Endothelial cell of umbilical vein (primary cell): ENCODE data around the gene TOM1L2. TPM values are rescaled to one million over a fixed set of nuclear protein-coding genes. Genes with fewer than 3 reads are reported as not detected.

Experiments
- BruUV-seq: library from RNA; stranded (reverse); fragments of 400-500 nt; replicated peaks from 2 replicates; lab custom pipeline; 2021; lab: Mats Ljungman, UMichigan
- CTCF ChIA-PET: fragments of 300-600, 350-600 bp; sonication (Branson Sonifier 250); formaldehyde crosslinking; loops from one replicate; lab custom pipeline; 2021; ENCODE audit warnings: antibody characterized with exemption, inconsistent platforms; lab: Charles Lee
- POLR2A ChIA-PET: fragments of 300-600, 350-600 bp; sonication (Branson Sonifier 250); formaldehyde crosslinking; loops from one replicate; lab custom pipeline; 2021; ENCODE audit warnings: antibody characterized with exemption, inconsistent platforms; lab: Charles Lee
- DNase-seq: peaks from one replicate; pipeline ENCODE4 v3.0.0-alpha.2; 2011; ENCODE audit warnings: low read depth, low spot score
- FAIRE-seq: peaks from 2 replicates; lab custom pipeline; 2011; peaks lifted over from hg19 to GRCh38; lab: Jason Lieb, UNC
- H2AFZ ChIP-seq: 2 replicates; pipeline ENCODE4 v1.6.0; 2012; ENCODE audit warnings: low read depth, low read length, control low read depth, inconsistent platforms
- H3K27ac ChIP-seq: 2 replicates; pipeline ENCODE4 v1.5.1; 2011; ENCODE audit warnings: low read depth, mild to moderate bottlenecking, control low read depth, low read length, moderate library complexity; ENCODE audit not compliant: insufficient read depth
- H3K27me3 ChIP-seq, 2 experiments: 2 replicates each; pipeline versions ENCODE4 v1.6.0 to v1.6.1; 2011; ENCODE audit warnings: low read length in 2 of 2, mixed read lengths in 1 of 2; ENCODE audit not compliant: control insufficient read depth in 2 of 2, insufficient read depth in 2 of 2
- H3K36me3 ChIP-seq, 2 experiments: 2 replicates in 1 of 2; 3 replicates in 1 of 2; pipeline ENCODE4 v1.5.1; 2011; ENCODE audit warnings: low read length in 2 of 2, mild to moderate bottlenecking in 1 of 2, moderate library complexity in 1 of 2; ENCODE audit not compliant: control insufficient read depth in 2 of 2, insufficient read depth in 2 of 2; ENCODE audit errors: extremely low read depth in 1 of 2
- H3K4me1 ChIP-seq: 3 replicates; pipeline ENCODE4 v1.5.1; 2011; ENCODE audit warnings: mild to moderate bottlenecking, low read length; ENCODE audit not compliant: control insufficient read depth, insufficient read depth; ENCODE audit errors: extremely low read depth
- H3K4me2 ChIP-seq: 2 replicates; pipeline ENCODE4 v1.6.1; 2011; ENCODE audit warnings: low read length, control low read depth, mixed read lengths; ENCODE audit not compliant: insufficient read depth
- H3K4me3 ChIP-seq, 3 experiments: fragments of 200-600 bp in 1 of 3; sonication (generic), shearing (Covaris generic) in 1 of 3; replicated peaks in 1 of 3; 2 replicates each; pipeline ENCODE4 v1.5.1; 2011 to 2016; ENCODE audit warnings: control low read depth in 3 of 3, low read length in 3 of 3, mild to moderate bottlenecking in 2 of 3, inconsistent platforms in 1 of 3, low read depth in 1 of 3, moderate library complexity in 1 of 3; ENCODE audit not compliant: insufficient read depth in 1 of 3
- H3K79me2 ChIP-seq: 2 replicates; pipeline ENCODE4 v1.6.0; 2012; ENCODE audit warnings: low read length, inconsistent platforms; ENCODE audit not compliant: control insufficient read depth, insufficient read depth
- H3K9ac ChIP-seq: replicated peaks from 2 replicates; pipeline ENCODE3; 2011; ENCODE audit warnings: low read length, control low read depth; ENCODE audit not compliant: insufficient read depth; ENCODE audit errors: extremely low read depth
- H3K9me1 ChIP-seq: replicated peaks from 3 replicates; pipeline ENCODE4 v1.6.0; 2011; ENCODE audit warnings: mild to moderate bottlenecking, low read length; ENCODE audit not compliant: control insufficient read depth, insufficient read depth; ENCODE audit errors: extremely low read depth
- H3K9me3 ChIP-seq: replicated peaks from 2 replicates; pipeline ENCODE4 v1.5.1; 2012; ENCODE audit warnings: low read length, inconsistent platforms; ENCODE audit not compliant: control insufficient read depth, insufficient read depth
- H4K20me1 ChIP-seq: replicated peaks from 2 replicates; pipeline ENCODE3; 2011; ENCODE audit warnings: mild to moderate bottlenecking, low read length; ENCODE audit not compliant: control insufficient read depth, insufficient read depth; ENCODE audit errors: extremely low read depth
- CTCF ChIP-seq, 2 donors: IDR thresholded peaks; 1 replicate in 1 of 2; 2 replicates in 1 of 2; pipeline ENCODE4 v1.5.1; 2011; ENCODE audit warnings: low read length in 2 of 2, mild to moderate bottlenecking in 2 of 2, moderate library complexity in 2 of 2, control low read depth in 1 of 2, inconsistent platforms in 1 of 2, low read depth in 1 of 2; ENCODE audit not compliant: insufficient read depth in 1 of 2; ENCODE audit errors: extremely low read depth in 1 of 2
- EZH2 ChIP-seq: IDR thresholded peaks from 2 replicates; pipeline ENCODE4 v1.6.1; 2012; ENCODE audit warnings: borderline replicate concordance, low read depth, mild to moderate bottlenecking, moderate library complexity, low read length, inconsistent platforms; ENCODE audit not compliant: severe bottlenecking
- FOS ChIP-seq: IDR thresholded peaks from 2 replicates; pipeline ENCODE4 v1.6.1; 2011; ENCODE audit warnings: mild to moderate bottlenecking, low read length, moderate library complexity, borderline replicate concordance; ENCODE audit not compliant: insufficient read depth
- GATA2 ChIP-seq: IDR thresholded peaks from 2 replicates; pipeline ENCODE4 v1.7.0; 2011; ENCODE audit warnings: low read depth, mild to moderate bottlenecking, moderate library complexity, mixed read lengths, low read length; ENCODE audit not compliant: insufficient read length, insufficient read depth
- JUN ChIP-seq: IDR thresholded peaks from 2 replicates; pipeline ENCODE4 v1.6.1; 2011; ENCODE audit warnings: borderline replicate concordance, low read depth; ENCODE audit not compliant: insufficient read length, insufficient read depth
- MYC ChIP-seq: IDR thresholded peaks from one replicate; pipeline ENCODE4 v1.6.1; 2011; ENCODE audit warnings: mild to moderate bottlenecking, low read depth, low read length
- POLR2A ChIP-seq: IDR thresholded peaks from 2 replicates; pipeline ENCODE4 v1.6.1; 2012; ENCODE audit warnings: low read depth, mild to moderate bottlenecking, control low read depth, low read length
- POLR2AphosphoS5 ChIP-seq: IDR thresholded peaks from 2 replicates; pipeline ENCODE4 v1.6.1; 2012; ENCODE audit warnings: low read depth, mild to moderate bottlenecking, control low read depth, low read length, moderate library complexity; ENCODE audit not compliant: insufficient read depth
- dilution Hi-C: fragments of 300-500 bp; cut with MboI; formaldehyde crosslinking; loops from one replicate; pipeline ENCODE4 v1.15.0; 2019; ENCODE audit warnings: low sequenced_read_pairs; ENCODE audit not compliant: extremely low pct_ligation_motif_present
- intact Hi-C: fragments of 100-400 bp; cut with micrococcal nuclease; formaldehyde crosslinking; loops from one replicate; pipeline ENCODE4 v1.10.0; 2022
- polyA plus RNA-seq, 4 experiments: library from polyadenylated mRNA; depleted of rRNA in 3 of 4; stranded (reverse) in 3 of 4; unstranded in 1 of 4; fragments of >200 nt; gene quantifications; 2 replicates each; pipeline versions ENCODE4 v1.2.1 to v1.2.3, GENCODE V29; 2011 to 2012; ENCODE audit warnings: missing spikeins in 1 of 4
- total RNA-seq: library from RNA; stranded (reverse); gene quantifications from 2 replicates; pipeline ENCODE4 v1.2.3, GENCODE V29; 2021

TOM1L2 gene
- total and polyA plus RNA-seq, 2 donors (not counting 3 experiments of a cell fraction or from before 2014, with no cell fraction given) = 31.7 to 37.6 TPM

GRCh38 chr17:17856386-17856785 lies 115.8 kb downstream of the TOM1L2 start:
- Histone ChIP-seq H2AFZ (no peak overlapping the region), H3K4me1 (no peaks in the 10 kb centered on the region), H3K27me3 (no peaks in the 10 kb centered on the region), H3K4me2 (no peak overlapping the region), H3K79me2 (no peaks in the 10 kb centered on the region), H3K9ac (no peak overlapping the region), H3K9me1 (no peaks in the 10 kb centered on the region), H3K27ac (no peak overlapping the region), H4K20me1 (no peaks in the 10 kb centered on the region), H3K4me3 (no peak overlapping the region), H3K36me3 (no peaks in the 10 kb centered on the region), H3K9me3 (no peaks in the 10 kb centered on the region)
- TF ChIP-seq POLR2AphosphoS5 = no peak
- no peak for TF ChIP-seq MYC
- no peak for TF ChIP-seq POLR2A
- no peak for TF ChIP-seq CTCF (IDR thresholded peaks at IDR 0.05; ENCODE audit: extremely low read depth in 1 of 2, insufficient read depth in 1 of 2, low read depth in 1 of 2, low read length in 2 of 2)
- TF ChIP-seq EZH2 = no peak
- no peak for TF ChIP-seq JUN
- no peak for TF ChIP-seq GATA2
- no peak for TF ChIP-seq FOS
- dilution Hi-C loops = no loop called here
- ChIA-PET POLR2A (no interaction called here), CTCF (no interaction called here)
- BruUV-seq = no TSS peak
- intact Hi-C loops = no loop called here
- DNase-seq (no peak), FAIRE-seq (no peak)
